ENCODE measurements around the gene FOCAD.

The FOCAD gene

DNA sequence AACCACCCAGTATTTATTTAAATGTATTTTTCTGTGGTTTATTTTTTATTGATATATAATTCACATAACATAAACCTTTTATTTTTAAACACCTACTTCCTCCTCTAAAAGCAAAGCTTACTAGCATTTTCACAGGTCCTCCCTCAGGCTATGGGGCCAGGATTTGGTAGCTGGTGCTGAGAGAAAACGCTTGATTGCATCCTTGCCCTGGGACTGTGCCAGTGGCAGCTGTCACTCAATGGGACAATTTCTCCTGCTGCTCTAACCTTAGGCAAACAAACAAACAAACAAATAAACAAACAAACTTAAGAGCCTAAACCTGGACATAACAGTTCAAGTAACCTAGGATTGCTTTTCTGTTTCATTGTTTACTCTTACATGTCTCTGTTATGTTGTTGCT lies 102.7 kb downstream of the FOCAD start:
- Histone ChIP-seq H2BK15ac (ENCODE audit: low read depth, poor library complexity, severe bottlenecking) (no peak overlapping the region), H2AK5ac (ENCODE audit: low read length, severe bottlenecking) (no peak overlapping the region), H3K23ac (ENCODE audit: low read length in 2 of 2) (no peak overlapping the region), H3K79me1 (replicated peaks; ENCODE audit: low read length, poor library complexity, severe bottlenecking) (peaks cover 4% of the 10 kb centered on the region), H2BK12ac (ENCODE audit: low read length in 2 of 2) (no peak overlapping the region), H2BK120ac (ENCODE audit: low read depth, low read length) (no peak overlapping the region), H2BK5ac (ENCODE audit: low read depth, low read length, poor library complexity, severe bottlenecking) (no peak overlapping the region), H3K36me3 (ENCODE audit: control insufficient read depth in 1 of 2, insufficient read depth in 2 of 2, low read depth in 1 of 2, low read length in 2 of 2) (peaks cover 0 to 46% of the 10 kb centered on the region in 2 experiments), H3K4me3 (ENCODE audit: insufficient read depth in 1 of 2, low read depth in 1 of 2, low read length in 2 of 2) (no peak overlapping the region), H3K14ac (ENCODE audit: low read length in 2 of 2) (no peak overlapping the region), H4K91ac (ENCODE audit: low read length) (no peak overlapping the region), H3K4me2 (ENCODE audit: low read length, poor library complexity, severe bottlenecking) (no peak overlapping the region), H3K18ac (ENCODE audit: low read depth in 1 of 2, low read length in 2 of 2) (no peak overlapping the region), H3K4ac (ENCODE audit: low read depth in 1 of 2, low read length in 2 of 2) (no peak overlapping the region), H3K27me3 (ENCODE audit: control insufficient read depth in 1 of 2, insufficient read depth in 1 of 2, low read length in 2 of 2) (no peaks in the 10 kb centered on the region), H3K9me3 (ENCODE audit: control insufficient read depth, low read length) (no peaks in the 10 kb centered on the region), H3K27ac (ENCODE audit: low read length, poor library complexity, severe bottlenecking) (no peak overlapping the region), H2AFZ (ENCODE audit: low read depth, low read length) (no peak overlapping the region), H3K4me1 (ENCODE audit: control insufficient read depth, insufficient read depth, low read depth, low read length) (no peaks in the 10 kb centered on the region), H4K8ac (ENCODE audit: low read length) (no peak overlapping the region), H3K9ac (ENCODE audit: low read length) (no peak overlapping the region)
- no peak for DNase-seq
- WGBS: 73% methylated on average over 1 of the region's 1 CpG

DNA sequence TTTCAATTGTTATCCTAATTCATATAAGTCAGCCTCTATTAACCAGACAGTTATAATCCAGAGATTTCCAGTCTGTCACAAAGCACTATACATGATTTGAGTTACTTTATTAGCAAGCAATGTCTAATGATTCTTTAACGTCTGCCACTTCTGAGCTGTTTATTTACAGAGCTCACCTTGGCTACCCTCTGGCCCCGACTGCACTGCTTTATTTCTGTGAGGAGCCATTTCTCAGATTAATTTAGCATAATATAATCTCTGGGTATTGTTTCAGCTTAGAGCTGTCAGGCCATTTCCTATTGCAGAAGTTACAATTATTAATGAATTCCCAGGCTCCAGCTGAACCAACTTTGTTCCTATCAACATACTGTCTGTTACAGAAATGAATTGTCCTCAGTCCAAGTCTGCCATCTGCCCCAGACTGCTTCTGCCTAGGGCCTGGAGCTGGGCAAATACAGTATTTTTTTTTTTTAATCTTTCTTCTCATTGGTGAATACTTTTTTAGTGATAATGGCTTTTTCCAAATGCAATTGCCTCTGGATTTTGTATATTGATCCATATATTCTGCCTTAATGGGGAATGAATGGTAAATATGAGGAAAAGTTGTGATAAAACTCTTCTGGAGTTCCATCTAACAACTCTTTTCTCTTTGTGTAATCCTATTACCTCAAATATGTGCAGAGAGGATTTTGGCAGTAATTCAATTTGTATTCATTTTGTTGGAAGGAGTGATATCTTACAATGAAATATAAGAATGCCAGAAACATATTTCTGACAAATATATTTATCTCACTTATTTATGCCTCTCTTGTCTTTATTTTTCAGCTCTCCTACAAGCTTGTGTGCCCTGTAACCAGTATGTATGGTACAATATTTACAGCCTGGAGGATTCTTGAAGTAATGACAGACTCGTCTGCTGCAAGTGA lies 104.7 kb downstream of the FOCAD start:
- H3K14ac ChIP-seq (ENCODE audit: low read length in 2 of 2): no peak overlapping the region
- no peaks in the 10 kb centered on the region for H3K9me3 ChIP-seq (ENCODE audit: control insufficient read depth, low read length)
- H2BK5ac ChIP-seq (ENCODE audit: low read depth, low read length, poor library complexity, severe bottlenecking): no peak overlapping the region
- H4K91ac ChIP-seq (ENCODE audit: low read length): no peak overlapping the region
- no peak overlapping the region for H4K8ac ChIP-seq (ENCODE audit: low read length)
- H3K4me2 ChIP-seq (ENCODE audit: low read length, poor library complexity, severe bottlenecking): no peak overlapping the region
- no peak overlapping the region for H2AK5ac ChIP-seq (ENCODE audit: low read length, severe bottlenecking)
- H2BK12ac ChIP-seq (ENCODE audit: low read length in 2 of 2): no peak overlapping the region
- 96% methylated on average over 2 of the region's 3 CpGs for WGBS
- H3K4me3 ChIP-seq (ENCODE audit: insufficient read depth in 1 of 2, low read depth in 1 of 2, low read length in 2 of 2): no peak overlapping the region
- H3K4me1 ChIP-seq (ENCODE audit: control insufficient read depth, insufficient read depth, low read depth, low read length): no peaks in the 10 kb centered on the region
- H3K36me3 ChIP-seq (ENCODE audit: control insufficient read depth in 1 of 2, insufficient read depth in 2 of 2, low read depth in 1 of 2, low read length in 2 of 2): peaks cover 0 to 45% of the 10 kb centered on the region in 2 experiments
- no peak overlapping the region for H3K4ac ChIP-seq (ENCODE audit: low read depth in 1 of 2, low read length in 2 of 2)
- peaks cover 4% of the 10 kb centered on the region for H3K79me1 ChIP-seq (replicated peaks; ENCODE audit: low read length, poor library complexity, severe bottlenecking)
- no peak overlapping the region for H2BK120ac ChIP-seq (ENCODE audit: low read depth, low read length)
- no peak overlapping the region for H3K23ac ChIP-seq (ENCODE audit: low read length in 2 of 2)
- no peak for DNase-seq
- H3K27me3 ChIP-seq (ENCODE audit: control insufficient read depth in 1 of 2, insufficient read depth in 1 of 2, low read length in 2 of 2): no peaks in the 10 kb centered on the region
- no peak overlapping the region for H2AFZ ChIP-seq (ENCODE audit: low read depth, low read length)
- no peak overlapping the region for H3K9ac ChIP-seq (ENCODE audit: low read length)
- H3K27ac ChIP-seq (ENCODE audit: low read length, poor library complexity, severe bottlenecking): no peak overlapping the region
- H2BK15ac ChIP-seq (ENCODE audit: low read depth, poor library complexity, severe bottlenecking): no peak overlapping the region
- no peak overlapping the region for H3K18ac ChIP-seq (ENCODE audit: low read depth in 1 of 2, low read length in 2 of 2)

DNA sequence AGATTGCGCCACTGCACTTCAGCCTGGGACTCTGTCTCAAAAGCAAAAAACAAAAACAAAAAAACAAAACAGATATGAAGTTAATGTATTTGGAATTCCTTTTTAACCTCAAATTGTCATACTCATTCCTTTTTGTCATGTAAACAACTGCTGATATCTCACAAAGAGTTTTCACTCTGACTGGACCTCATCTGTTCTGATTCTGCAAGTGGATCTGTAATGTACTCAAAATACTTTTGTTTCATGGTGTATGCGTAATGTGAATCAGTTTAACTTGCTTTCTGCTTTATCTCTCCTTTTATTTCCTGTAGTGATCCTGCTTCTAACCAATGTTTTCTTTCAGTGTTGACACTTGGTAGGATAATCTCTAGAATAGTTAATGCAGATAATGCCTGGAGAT lies 106.7 kb downstream of the FOCAD start:
- no CpG with 5 or more reads among the region's 2 CpGs for WGBS
- no peak overlapping the region for H2AK5ac ChIP-seq (ENCODE audit: low read length, severe bottlenecking)
- no peak overlapping the region for H3K27ac ChIP-seq (ENCODE audit: low read length, poor library complexity, severe bottlenecking)
- H2AFZ ChIP-seq (ENCODE audit: low read depth, low read length): no peak overlapping the region
- H3K9ac ChIP-seq (ENCODE audit: low read length): no peak overlapping the region
- H3K9me3 ChIP-seq (ENCODE audit: control insufficient read depth, low read length): no peaks in the 10 kb centered on the region
- H2BK15ac ChIP-seq (ENCODE audit: low read depth, poor library complexity, severe bottlenecking): no peak overlapping the region
- H3K14ac ChIP-seq (ENCODE audit: low read length in 2 of 2): no peak overlapping the region
- H4K91ac ChIP-seq (ENCODE audit: low read length): no peak overlapping the region
- no peak overlapping the region for H3K4me2 ChIP-seq (ENCODE audit: low read length, poor library complexity, severe bottlenecking)
- no peak overlapping the region for H3K18ac ChIP-seq (ENCODE audit: low read depth in 1 of 2, low read length in 2 of 2)
- H3K23ac ChIP-seq (ENCODE audit: low read length in 2 of 2): no peak overlapping the region
- H2BK5ac ChIP-seq (ENCODE audit: low read depth, low read length, poor library complexity, severe bottlenecking): no peak overlapping the region
- no peaks in the 10 kb centered on the region for H3K4me1 ChIP-seq (ENCODE audit: control insufficient read depth, insufficient read depth, low read depth, low read length)
- H3K36me3 ChIP-seq (ENCODE audit: control insufficient read depth in 1 of 2, insufficient read depth in 2 of 2, low read depth in 1 of 2, low read length in 2 of 2): peaks cover 0 to 47% of the 10 kb centered on the region in 2 experiments
- H2BK120ac ChIP-seq (ENCODE audit: low read depth, low read length): no peak overlapping the region
- H3K79me1 ChIP-seq (replicated peaks; ENCODE audit: low read length, poor library complexity, severe bottlenecking): peaks cover under 1% of the 10 kb centered on the region
- no peak overlapping the region for H3K4ac ChIP-seq (ENCODE audit: low read depth in 1 of 2, low read length in 2 of 2)
- no peak overlapping the region for H3K4me3 ChIP-seq (ENCODE audit: insufficient read depth in 1 of 2, low read depth in 1 of 2, low read length in 2 of 2)
- DNase-seq: peak; percentile 16
- no peaks in the 10 kb centered on the region for H3K27me3 ChIP-seq (ENCODE audit: control insufficient read depth in 1 of 2, insufficient read depth in 1 of 2, low read length in 2 of 2)
- H2BK12ac ChIP-seq (ENCODE audit: low read length in 2 of 2): no peak overlapping the region
- no peak overlapping the region for H4K8ac ChIP-seq (ENCODE audit: low read length)

DNA sequence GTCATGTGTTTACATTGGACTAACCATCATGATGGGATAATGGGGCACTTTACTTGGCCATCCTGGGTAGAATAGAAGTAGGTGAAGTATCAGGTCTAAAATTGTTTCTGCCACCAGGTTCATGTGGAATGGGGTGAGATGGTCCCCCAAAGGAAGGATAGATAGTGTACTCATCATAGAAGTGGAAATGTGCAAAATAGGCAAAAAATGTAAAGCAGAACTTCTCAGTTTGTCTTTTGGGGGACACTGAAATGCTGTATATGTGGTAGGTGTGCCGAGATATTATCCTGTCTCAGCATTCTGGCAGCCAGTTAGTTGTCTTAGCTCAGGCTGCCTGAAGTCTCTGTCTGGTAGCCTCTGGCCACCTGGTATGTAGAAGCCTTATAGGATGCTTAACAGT lies 107.6 kb downstream of the FOCAD start:
- Histone ChIP-seq H2AFZ (ENCODE audit: low read depth, low read length) (no peak overlapping the region), H3K23ac (ENCODE audit: low read length in 2 of 2) (no peak overlapping the region), H3K27ac (ENCODE audit: low read length, poor library complexity, severe bottlenecking) (no peak overlapping the region), H3K4ac (ENCODE audit: low read depth in 1 of 2, low read length in 2 of 2) (no peak overlapping the region), H2AK5ac (ENCODE audit: low read length, severe bottlenecking) (no peak overlapping the region), H3K9ac (ENCODE audit: low read length) (no peak overlapping the region), H3K14ac (ENCODE audit: low read length in 2 of 2) (no peak overlapping the region), H3K4me2 (ENCODE audit: low read length, poor library complexity, severe bottlenecking) (no peak overlapping the region), H4K91ac (ENCODE audit: low read length) (no peak overlapping the region), H3K4me1 (ENCODE audit: control insufficient read depth, insufficient read depth, low read depth, low read length) (no peaks in the 10 kb centered on the region), H2BK5ac (ENCODE audit: low read depth, low read length, poor library complexity, severe bottlenecking) (no peak overlapping the region), H3K9me3 (ENCODE audit: control insufficient read depth, low read length) (no peaks in the 10 kb centered on the region), H2BK120ac (ENCODE audit: low read depth, low read length) (no peak overlapping the region), H2BK12ac (ENCODE audit: low read length in 2 of 2) (no peak overlapping the region), H3K27me3 (ENCODE audit: control insufficient read depth in 1 of 2, insufficient read depth in 1 of 2, low read length in 2 of 2) (no peaks in the 10 kb centered on the region), H3K18ac (ENCODE audit: low read depth in 1 of 2, low read length in 2 of 2) (no peak overlapping the region), H2BK15ac (ENCODE audit: low read depth, poor library complexity, severe bottlenecking) (no peak overlapping the region), H3K4me3 (ENCODE audit: insufficient read depth in 1 of 2, low read depth in 1 of 2, low read length in 2 of 2) (no peak overlapping the region), H3K79me1 (replicated peaks; ENCODE audit: low read length, poor library complexity, severe bottlenecking) (no peaks in the 10 kb centered on the region), H4K8ac (ENCODE audit: low read length) (no peak overlapping the region), H3K36me3 (ENCODE audit: control insufficient read depth in 1 of 2, insufficient read depth in 2 of 2, low read depth in 1 of 2, low read length in 2 of 2) (peaks cover 0 to 47% of the 10 kb centered on the region in 2 experiments)
- WGBS: 100% methylated on average over 1 of the region's 1 CpG
- DNase-seq: no peak
